GM18517 (cell line): ENCODE results near the gene GSTA5.
"Not testable (repeated sequence)": the region's sequence is repeated elsewhere in the genome, so short reads cannot be mapped to it uniquely, and the experiment has no call there.

Experiments
- ATAC-seq: cut with Tn5 transposase; IDR thresholded peaks from one replicate; pipeline ENCODE4 v1.9.1; 2021; ENCODE audit warnings: mild to moderate bottlenecking, moderate library complexity; ENCODE audit not compliant: unreplicated experiment

Gene GSTA5

DNA sequence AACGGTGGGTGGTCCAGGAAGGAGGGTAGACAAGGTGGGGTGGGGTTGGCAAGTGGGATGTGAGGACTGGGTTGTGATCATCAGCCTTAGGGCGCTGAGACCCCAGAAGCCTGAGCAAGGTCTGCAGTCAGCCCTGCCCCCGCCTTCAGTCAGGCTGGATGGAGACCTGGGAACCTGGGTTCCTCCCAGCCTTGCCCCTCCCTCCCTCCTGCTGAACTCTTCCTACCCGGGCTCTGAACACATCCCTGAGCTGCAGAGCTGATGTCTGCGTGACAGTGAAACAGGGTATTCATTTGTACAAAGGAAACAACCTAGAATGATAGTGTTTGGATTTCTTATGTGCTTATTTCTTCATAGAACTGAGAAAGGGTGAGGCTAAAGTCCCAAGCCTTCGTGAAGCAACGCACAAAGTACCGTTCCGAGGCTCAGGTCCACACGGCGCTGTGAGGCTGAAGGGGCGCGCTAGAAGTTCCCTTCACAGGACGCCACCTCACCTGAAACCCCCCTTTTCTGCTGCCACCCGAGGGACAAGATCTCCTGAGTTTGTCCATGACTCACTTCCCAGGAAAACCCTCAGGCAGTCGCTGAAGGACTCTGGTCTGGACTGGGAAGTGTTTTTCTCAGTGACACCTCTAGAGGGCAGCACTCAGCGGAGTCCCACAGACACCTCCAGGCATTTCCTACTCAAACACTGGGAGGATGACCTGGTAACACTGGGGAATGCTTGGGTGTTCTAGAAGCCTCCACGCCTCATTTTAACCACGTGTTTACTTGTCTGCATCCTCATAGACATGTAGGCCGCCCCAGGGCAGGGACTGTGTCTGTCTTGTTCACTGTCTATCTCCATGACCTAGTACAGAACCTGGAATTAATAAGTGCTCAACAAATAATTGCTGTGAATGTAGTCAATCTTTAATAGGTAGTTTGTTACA is 1.2 kb downstream of the GSTA5 start:
- peak; percentile 61 for ATAC-seq

DNA sequence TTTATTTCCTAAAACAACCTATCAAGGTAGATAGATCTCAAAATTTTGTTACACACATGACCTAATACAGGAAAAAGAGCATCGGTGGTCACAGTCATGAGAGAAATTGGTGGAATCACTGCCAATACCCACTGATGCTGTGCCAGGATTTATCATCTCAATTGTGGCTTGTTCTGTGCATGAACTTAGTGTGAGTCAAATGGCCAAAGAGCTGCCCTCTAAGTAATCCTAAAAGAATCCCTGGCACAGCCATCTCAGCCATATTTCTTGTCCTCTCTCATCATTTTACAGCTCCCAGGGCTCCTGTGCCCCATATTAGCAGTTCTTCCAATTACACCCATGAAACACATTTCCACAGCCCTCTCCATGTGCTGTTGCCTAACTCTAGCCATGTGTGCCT is 6.1 kb downstream of the GSTA5 start:
- no peak for ATAC-seq

DNA sequence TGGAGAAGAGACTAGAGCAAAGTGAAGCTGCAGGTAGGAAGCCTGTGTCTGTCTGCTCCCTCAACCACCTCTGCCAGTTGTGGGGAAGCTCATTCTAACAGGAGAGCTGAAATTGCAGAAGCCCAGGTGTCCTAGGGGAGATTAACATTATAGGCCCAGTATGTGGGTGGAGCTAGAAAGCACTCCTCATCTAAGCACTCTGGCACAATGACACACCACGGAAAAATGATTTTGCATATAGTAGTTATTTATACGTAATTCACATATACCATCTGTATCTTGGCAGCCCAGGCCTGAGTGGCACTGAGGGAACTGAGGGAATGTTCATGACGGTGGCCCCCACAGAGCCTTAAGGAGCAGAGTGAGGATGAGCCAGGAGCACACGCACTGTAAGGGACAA is 9.7 kb downstream of the GSTA5 start:
- ATAC-seq, result not testable (repeated sequence)

GRCh38 chr6:52829046-52829817 is 11.4 kb downstream of the GSTA5 start:
- no peak for ATAC-seq

- not testable (repeated sequence) for ATAC-seq
These were observed 12.0 kb downstream of the GSTA5 start for GRCh38 chr6:52828621-52829020.

GRCh38 chr6:52827073-52827783 is 13.4 kb downstream of the GSTA5 start:
- not testable (repeated sequence) for ATAC-seq

DNA sequence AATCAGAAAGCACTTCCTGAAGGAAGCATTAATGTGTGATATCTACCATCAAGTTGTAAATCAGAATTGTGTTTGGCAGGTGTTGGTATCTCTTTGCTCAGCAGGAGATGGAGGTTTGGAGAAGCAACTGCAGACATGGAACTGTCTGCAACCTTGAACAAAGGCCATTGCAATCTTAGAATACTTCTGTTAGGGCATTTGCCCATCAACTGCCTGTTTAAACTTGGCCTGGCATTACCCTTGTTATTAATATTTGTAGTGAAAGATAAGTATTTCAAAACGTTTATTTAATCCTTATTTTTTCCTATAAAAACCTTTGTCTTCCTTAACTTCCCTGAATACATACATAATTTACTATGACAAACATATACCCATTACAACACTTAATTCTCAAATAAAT is 14.1 kb downstream of the GSTA5 start:
- ATAC-seq, result no peak

DNA sequence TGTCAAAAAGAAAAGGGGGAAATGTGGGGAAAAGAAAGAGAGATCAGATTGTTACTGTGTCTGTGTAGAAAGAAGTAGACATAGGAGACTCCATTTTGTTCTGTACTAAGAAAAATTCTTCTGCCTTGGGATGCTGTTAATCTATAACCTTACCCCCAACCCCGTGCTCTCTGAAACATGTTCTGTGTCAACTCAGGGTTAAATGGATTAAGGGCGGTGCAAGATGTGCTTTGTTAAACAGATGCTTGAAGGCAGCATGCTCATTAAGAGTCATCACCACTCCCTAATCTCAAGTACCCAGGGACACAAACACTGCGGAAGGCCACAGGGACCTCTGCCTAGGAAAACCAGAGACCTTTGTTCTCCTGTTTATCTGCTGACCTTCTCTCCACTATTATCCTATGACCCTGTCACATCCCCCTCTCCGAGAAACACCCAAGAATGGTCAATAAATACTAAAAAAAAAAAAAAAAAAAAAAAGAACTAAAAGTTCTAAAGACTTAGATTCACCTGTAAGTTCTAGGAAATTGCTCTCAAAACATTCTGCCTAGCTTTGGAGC is 14.6 kb downstream of the GSTA5 start:
- ATAC-seq, result not testable (repeated sequence)

GRCh38 chr6:52825270-52825793 is 15.3 kb downstream of the GSTA5 start:
- ATAC-seq, result not testable (repeated sequence)

DNA sequence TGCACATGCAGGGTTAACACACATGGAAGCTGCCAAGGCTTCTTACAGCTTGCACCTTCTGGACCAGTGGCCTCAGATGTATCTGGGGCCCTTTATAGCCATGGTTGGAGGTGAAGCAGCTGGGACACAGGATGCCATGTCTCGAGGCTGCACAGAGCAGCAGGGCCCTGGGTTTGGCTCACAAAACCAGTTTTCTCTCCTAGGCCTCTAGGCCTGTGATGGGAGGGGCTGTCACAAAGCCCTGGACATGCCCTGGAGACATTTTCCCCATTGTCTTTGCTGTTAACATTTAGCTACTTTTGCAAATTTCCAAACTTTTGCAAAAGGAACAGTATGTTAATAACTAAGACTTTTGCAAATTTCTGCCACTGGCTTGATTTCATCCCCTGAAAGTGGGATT is 18.8 kb downstream of the GSTA5 start:
- no peak for ATAC-seq

- ATAC-seq, result no peak
These were observed 20.4 kb downstream of the GSTA5 start for GRCh38 chr6:52820198-52820597.

DNA sequence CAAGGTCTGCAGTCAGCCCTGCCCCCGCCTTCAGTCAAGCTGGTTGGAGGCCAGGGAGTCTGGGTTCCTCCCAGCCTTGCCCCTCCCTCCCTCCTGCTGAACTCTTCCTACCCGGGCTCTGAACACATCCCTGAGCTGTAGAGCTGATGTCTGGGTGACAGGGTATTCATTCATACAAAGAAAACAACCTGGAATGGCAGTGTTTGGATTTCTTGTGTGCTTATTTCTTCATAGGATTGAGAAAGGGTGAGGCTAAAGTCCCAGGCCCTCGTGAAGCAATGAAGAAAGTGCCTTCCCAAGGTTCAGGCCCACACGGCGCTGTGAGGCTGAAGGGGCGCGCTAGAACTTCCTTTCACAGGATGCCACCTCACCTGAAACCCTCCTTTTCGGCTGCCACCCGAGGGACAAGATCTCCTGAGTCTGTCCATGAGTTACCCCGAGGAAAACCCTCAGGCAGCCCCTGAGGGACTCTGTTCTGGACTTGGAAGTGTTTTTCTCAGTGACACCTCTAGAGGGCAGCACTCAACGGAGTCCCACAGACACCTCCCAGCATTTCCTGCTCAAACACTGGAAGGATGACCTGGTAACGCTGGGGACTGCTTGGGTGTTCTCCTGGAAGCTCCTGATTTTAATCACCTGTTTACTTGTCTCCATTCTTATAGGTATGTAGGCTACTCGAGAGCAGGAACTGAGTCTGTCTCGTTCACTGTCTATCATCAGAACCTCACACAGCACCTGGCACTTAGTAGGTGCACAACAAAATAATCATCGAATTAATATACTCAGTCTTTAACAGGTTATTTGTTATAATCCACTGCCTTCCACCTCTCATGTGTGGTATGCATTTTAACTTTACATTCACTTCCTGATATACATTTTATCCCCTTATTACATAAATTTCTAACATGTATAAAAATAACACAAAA is 25.2 kb downstream of the GSTA5 start:
- no peak for ATAC-seq

DNA sequence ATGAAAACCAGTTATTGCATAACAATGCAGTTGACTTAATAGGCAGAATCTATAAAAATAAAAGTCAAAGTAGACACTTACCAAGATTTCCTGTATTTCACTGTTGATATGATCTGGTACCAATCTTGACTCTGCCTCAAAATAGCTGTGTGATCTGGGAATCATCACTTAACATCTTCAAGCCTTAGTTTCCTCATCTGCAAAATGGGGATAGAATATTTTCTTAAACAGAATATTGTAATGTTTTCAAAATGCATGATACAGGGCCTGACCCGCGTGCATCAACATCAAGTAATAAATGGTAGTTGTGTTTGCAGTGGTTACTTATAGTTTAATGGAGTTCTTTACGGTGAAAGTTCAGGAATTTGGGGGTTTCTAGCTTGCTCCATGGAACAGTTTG is 26.1 kb downstream of the GSTA5 start:
- not testable (repeated sequence) for ATAC-seq

- ATAC-seq, result not testable (repeated sequence)
These were observed 30.8 kb downstream of the GSTA5 start for GRCh38 chr6:52809777-52810176.

DNA sequence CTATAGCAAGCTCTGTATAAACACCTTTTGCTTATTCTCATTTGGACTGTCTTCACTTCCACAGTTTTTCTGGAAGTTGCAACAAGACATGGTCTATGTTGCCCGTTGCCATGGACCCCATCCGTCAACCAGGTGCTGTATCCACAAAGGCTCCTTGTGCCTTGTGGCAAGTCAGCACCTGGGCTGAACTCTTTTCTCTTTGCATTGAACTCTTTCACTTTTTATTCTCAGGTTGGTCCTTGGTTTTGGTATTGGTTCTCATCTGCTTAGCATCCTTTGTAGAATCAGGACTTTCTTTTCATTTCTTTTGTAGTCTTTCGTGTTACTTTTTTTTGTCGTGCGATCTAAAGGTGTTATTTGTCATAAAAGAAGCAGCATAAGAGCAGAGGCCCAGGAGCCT is 32.0 kb downstream of the GSTA5 start:
- no peak for ATAC-seq

DNA sequence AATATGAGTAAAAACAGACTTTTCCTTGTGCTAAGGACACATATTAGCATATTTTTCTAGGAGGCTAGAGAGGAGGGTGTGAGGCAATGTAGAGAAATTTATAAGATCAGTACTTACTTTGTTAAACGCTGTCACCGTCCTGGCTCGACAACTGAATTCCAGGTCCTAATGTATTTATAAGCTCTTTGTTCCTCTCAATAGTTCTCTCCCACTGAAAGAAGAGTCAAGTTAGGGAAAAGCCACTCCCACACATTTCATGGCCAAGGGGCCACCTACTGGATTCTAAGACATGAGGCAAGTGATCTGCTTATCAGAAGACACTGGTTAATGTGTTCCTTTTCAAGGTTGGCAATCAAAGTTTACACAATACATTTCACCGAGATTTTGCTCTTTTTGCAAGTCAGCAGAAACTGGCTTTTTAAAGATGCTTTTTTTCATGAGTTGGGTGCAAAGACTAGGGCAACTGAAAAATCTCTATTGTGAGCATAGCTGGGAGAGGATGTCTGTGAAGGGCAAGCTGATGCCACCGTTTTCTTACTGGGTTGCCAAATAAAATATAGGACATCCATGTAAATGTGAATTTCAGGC is 36.9 kb downstream of the GSTA5 start, which contains the start of gene GSTA1:
Gene GSTA1 (minus strand): TSS at position 149 of the 588 bp plus-strand sequence. CDS start 4,549 bp downstream, outside the sequence.
- ATAC-seq, result not testable (repeated sequence)

- no peak for ATAC-seq
These were observed 37.8 kb downstream of the GSTA5 start for GRCh38 chr6:52802806-52803205.

DNA sequence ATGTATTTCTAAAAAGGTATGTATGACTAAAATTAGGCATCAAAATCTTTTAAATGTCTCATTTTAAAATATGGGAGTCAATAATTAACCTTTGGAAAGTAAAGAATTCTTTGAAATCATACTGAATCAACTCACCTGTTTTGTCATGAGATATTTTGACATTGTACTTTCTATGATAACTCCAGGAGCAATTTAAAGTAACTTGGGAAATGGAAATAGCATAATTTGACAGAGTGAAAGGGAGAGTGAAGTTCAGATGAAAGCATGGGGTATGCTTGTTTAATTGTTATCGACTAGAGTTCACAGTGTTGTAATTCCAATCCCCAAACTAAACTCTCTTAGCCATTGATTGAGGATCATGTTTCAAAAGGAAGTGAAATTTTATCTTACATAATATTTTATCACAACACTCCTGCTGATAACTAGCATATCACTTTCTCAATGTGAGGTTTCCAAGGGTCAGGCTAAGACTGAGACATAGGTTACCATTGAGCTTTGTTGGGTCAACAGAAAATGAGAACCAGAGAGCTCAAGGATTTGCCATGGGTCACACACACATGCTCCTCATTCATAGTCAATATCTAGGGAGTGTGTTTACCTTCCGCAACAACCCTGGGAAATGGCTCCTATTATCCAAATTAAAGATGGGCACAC is 39.3 kb downstream of the GSTA5 start:
- ATAC-seq, result no peak

- ATAC-seq, result not testable (repeated sequence)
These were observed 41.3 kb downstream of the GSTA5 start for GRCh38 chr6:52799272-52799671.
